ENCODE data around the gene SMIM32.

Gene SMIM32

GRCh38 chr5:136206361-136206760 lies 13.4 kb upstream of the SMIM32 start:
- DNase-seq: no peak

- no peak for DNase-seq
These were observed 13.0 kb upstream of the SMIM32 start for GRCh38 chr5:136205941-136206340.

GRCh38 chr5:136205061-136205702 lies 12.2 kb upstream of the SMIM32 start:
- DNase-seq: no peak

- no peak for DNase-seq
These were observed 10.5 kb upstream of the SMIM32 start for GRCh38 chr5:136203303-136203922.

GRCh38 chr5:136202469-136203205 lies 9.7 kb upstream of the SMIM32 start:
- no peak for DNase-seq

- DNase-seq: no peak
These were observed 8.9 kb upstream of the SMIM32 start for GRCh38 chr5:136201870-136202269.

GRCh38 chr5:136200761-136201160 lies 7.8 kb upstream of the SMIM32 start:
- no peak for DNase-seq

- no peak for DNase-seq
These were observed 7.2 kb upstream of the SMIM32 start for GRCh38 chr5:136200130-136200529.

GRCh38 chr5:136199408-136199807 lies 6.4 kb upstream of the SMIM32 start:
- DNase-seq: no peak

- DNase-seq: no peak
These were observed 5.5 kb upstream of the SMIM32 start for GRCh38 chr5:136198453-136198852.

GRCh38 chr5:136197462-136198142 lies 4.6 kb upstream of the SMIM32 start:
- no peak for DNase-seq

- no peak for DNase-seq
These were observed 3.2 kb upstream of the SMIM32 start for GRCh38 chr5:136195971-136196820.

GRCh38 chr5:136194576-136194975 lies 1.6 kb upstream of the SMIM32 start:
- no peak for DNase-seq

GRCh38 chr5:136193322-136193935 lies 467 bp upstream of the SMIM32 start:
- DNase-seq: no peak

- DNase-seq: no peak
These were observed 892 bp downstream of the SMIM32 start for GRCh38 chr5:136192015-136192525.

- DNase-seq: no peak
These were observed 1.5 kb downstream of the SMIM32 start for GRCh38 chr5:136191304-136192014.

- DNase-seq: no peak
These were observed 2.1 kb downstream of the SMIM32 start for GRCh38 chr5:136190904-136191303.

GRCh38 chr5:136190091-136190720 lies 2.8 kb downstream of the SMIM32 start:
- no peak for DNase-seq

GRCh38 chr5:136188859-136189258 lies 4.1 kb downstream of the SMIM32 start:
- no peak for DNase-seq

GRCh38 chr5:136186796-136187195 lies 6.2 kb downstream of the SMIM32 start:
- DNase-seq: no peak

Measured in NCI-H1694 (cell line).